NT2/D1 (cell line): ENCODE results near the gene FANCE.
"Not testable (repeated sequence)": the region's sequence is repeated elsewhere in the genome, so short reads cannot be mapped to it uniquely, and the experiment has no call there.

Experiments used
- SUZ12 ChIP-seq: IDR thresholded peaks from 2 replicates; pipeline ENCODE4 v1.6.1; 2011; ENCODE audit not compliant: insufficient read length, insufficient read depth; ENCODE audit errors: extremely low read depth
- YY1 ChIP-seq: IDR thresholded peaks from 2 replicates; pipeline ENCODE4 v1.6.1; 2011; ENCODE audit not compliant: insufficient read length, insufficient read depth
- ZNF274 ChIP-seq: IDR thresholded peaks from 2 replicates; pipeline ENCODE4 v1.6.1; 2011; ENCODE audit warnings: mild to moderate bottlenecking, low read depth, low read length

DNA sequence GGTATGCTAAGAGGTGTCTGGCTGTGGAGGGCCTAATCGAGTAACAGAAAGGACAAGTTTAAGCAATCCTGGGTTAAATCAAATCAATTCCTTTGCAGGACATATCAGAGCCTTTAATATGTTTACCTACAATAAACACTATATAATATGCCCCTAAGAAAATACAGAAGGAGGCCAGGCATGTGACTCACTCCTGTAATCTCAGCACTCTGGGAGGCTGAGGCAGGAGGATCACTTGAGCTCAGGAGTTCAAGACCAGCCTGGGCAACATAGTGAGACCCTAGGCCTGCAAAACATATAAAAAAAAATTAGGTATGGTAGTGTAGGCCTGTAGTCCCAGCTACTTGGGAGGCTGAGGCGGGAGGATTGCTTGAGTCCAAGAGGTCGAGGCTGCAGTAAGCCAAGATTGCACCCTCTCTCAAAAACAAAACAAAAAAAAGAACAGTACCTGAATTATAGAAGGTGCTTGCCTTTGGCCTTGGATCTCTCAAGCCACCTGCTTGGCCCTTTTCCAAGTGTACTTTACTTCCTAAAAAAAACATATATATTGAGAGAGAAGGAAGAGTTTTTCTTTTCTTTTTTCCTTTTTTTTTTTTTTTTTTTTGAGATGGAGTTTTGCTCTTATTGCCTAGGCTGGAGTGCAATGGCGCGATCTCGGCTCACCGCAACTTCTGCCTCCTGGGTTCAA lies 13.6 kb upstream of the FANCE start:
- TF ChIP-seq YY1, SUZ12, ZNF274: not testable (repeated sequence)
